ENCODE measurements around the gene NT5C1A.

DNA sequence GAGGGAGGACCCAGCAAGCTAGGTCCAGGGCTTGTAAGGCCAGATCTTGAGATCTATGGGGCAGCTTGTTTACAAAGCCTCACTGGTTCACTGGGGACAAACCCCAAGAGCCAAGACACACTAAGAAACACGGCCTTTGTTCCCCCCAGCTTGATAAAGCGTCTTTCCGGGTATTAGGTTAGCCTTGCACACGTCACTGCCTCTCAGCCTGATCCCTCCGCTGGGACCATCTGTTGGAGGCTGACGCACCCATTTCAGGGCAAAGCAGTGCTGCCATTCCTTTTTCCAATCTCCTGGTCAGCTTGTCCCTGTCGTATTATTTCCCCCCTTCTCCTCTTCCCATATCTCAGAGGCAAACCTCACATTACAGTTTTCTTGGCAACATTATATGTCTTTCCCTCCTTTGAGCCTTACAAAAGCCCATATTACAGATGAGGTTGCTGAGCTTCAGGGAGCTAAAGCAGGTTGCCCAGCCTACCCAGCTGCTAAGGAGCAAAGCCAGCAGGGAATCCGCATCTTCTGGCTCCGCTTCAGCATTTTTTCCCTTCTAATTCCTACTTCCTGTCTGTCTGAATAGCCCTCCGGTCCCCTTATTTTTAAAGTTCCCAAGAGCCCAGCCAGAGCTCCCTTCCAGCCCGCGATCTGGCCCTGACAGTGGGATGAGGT lies 36.6 kb downstream of the NT5C1A start:
- TF ChIP-seq, protein P1, sequence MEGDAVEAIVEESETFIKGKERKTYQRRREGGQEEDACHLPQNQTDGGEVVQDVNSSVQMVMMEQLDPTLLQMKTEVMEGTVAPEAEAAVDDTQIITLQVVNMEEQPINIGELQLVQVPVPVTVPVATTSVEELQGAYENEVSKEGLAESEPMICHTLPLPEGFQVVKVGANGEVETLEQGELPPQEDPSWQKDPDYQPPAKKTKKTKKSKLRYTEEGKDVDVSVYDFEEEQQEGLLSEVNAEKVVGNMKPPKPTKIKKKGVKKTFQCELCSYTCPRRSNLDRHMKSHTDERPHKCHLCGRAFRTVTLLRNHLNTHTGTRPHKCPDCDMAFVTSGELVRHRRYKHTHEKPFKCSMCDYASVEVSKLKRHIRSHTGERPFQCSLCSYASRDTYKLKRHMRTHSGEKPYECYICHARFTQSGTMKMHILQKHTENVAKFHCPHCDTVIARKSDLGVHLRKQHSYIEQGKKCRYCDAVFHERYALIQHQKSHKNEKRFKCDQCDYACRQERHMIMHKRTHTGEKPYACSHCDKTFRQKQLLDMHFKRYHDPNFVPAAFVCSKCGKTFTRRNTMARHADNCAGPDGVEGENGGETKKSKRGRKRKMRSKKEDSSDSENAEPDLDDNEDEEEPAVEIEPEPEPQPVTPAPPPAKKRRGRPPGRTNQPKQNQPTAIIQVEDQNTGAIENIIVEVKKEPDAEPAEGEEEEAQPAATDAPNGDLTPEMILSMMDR (IDR thresholded peaks at IDR 0.05) = no peak
- TF ChIP-seq POLR2A (IDR thresholded peaks at IDR 0.05) = no peak

Measured in lower leg skin (tissue), 3 donors.